OCI-LY1 (cell line): ENCODE measurements around the gene PDE3A.

Experiments
- CTCF ChIP-seq: fragments of 200-600 bp; sonication (generic), shearing (Covaris generic); IDR thresholded peaks from 2 replicates; pipeline ENCODE4 v1.5.1; 2017; ENCODE audit warnings: mild to moderate bottlenecking, antibody characterized with exemption, low read length, moderate library complexity, mixed read lengths
- EZH2 ChIP-seq: fragments of 200-600 bp; sonication (generic), shearing (Covaris generic); IDR thresholded peaks from 2 replicates; pipeline ENCODE4 v1.8.0; 2017; ENCODE audit warnings: borderline replicate concordance, mixed run types, mild to moderate bottlenecking, antibody characterized with exemption, low read length, moderate library complexity, mixed read lengths

- TF ChIP-seq CTCF: no peak
- no peak for TF ChIP-seq EZH2
These were observed 332.8 kb downstream of the PDE3A start for GRCh38 chr12:20701106-20701505.
